Neutrophil (primary cell): Measurements from ENCODE around the gene DNAI1.
A peak's percentile ranks its signal among the peaks of the same experiment; 100 is the strongest.

ENCODE experiments used
- H3K27ac ChIP-seq: fragments of 200-600 bp; sonication (generic); 2 replicates; pipeline ENCODE4 v1.5.1; 2016; ENCODE audit warnings: mild to moderate bottlenecking, moderate library complexity
- H3K27me3 ChIP-seq: fragments of 200-600 bp; sonication (generic); 2 replicates; pipeline ENCODE4 v1.6.0; 2016; ENCODE audit warnings: mild to moderate bottlenecking
- H3K36me3 ChIP-seq: fragments of 200-600 bp; sonication (generic); 2 replicates; pipeline ENCODE4 v1.5.1; 2017
- H3K4me1 ChIP-seq, 2 experiments: fragments of 200-600 bp in 1 of 2; sonication (generic) in 1 of 2; 1 replicate in 1 of 2; 2 replicates in 1 of 2; pipeline versions ENCODE4 v1.5.1 to v1.6.1; 2013 to 2016; ENCODE audit warnings: low read depth in 1 of 2, low read length in 1 of 2, mild to moderate bottlenecking in 1 of 2, moderate library complexity in 1 of 2; ENCODE audit not compliant: control insufficient read depth in 1 of 2, insufficient read depth in 1 of 2
- H3K4me3 ChIP-seq, 2 experiments: fragments of 200-600 bp in 1 of 2; sonication (generic) in 1 of 2; 1 replicate in 1 of 2; 2 replicates in 1 of 2; pipeline ENCODE4 v1.5.1; 2013 to 2016; ENCODE audit warnings: low read depth in 1 of 2, low read length in 1 of 2, mild to moderate bottlenecking in 1 of 2, moderate library complexity in 1 of 2
- H3K9me3 ChIP-seq: fragments of 200-600 bp; sonication (generic); 2 replicates; pipeline ENCODE4 v1.5.1; 2016
- CTCF ChIP-seq: fragments of 200-600 bp; sonication (generic); IDR thresholded peaks from 2 replicates; pipeline ENCODE4 v1.5.1; 2016; ENCODE audit warnings: antibody characterized with exemption

DNAI1 gene

GRCh38 chr9:34558919-34559623 is 100.5 kb downstream of the DNAI1 start:
- Histone ChIP-seq H3K36me3 (no peaks in the 10 kb centered on the region), H3K27ac (no peak overlapping the region), H3K27me3 (peaks cover 66% of the 10 kb centered on the region), H3K4me3 (no peak overlapping the region), H3K4me1 (no peaks in the 10 kb centered on the region), H3K9me3 (no peaks in the 10 kb centered on the region)
- no peak for TF ChIP-seq CTCF

GRCh38 chr9:34559624-34560455 is 101.2 kb downstream of the DNAI1 start:
- Histone ChIP-seq H3K27ac (no peak overlapping the region), H3K4me3 (no peak overlapping the region), H3K27me3 (peaks cover 65% of the 10 kb centered on the region), H3K36me3 (no peaks in the 10 kb centered on the region), H3K4me1 (no peaks in the 10 kb centered on the region), H3K9me3 (no peaks in the 10 kb centered on the region)
- TF ChIP-seq CTCF = no peak

- Histone ChIP-seq H3K4me1 (no peaks in the 10 kb centered on the region), H3K27ac (no peak overlapping the region), H3K9me3 (no peaks in the 10 kb centered on the region), H3K27me3 (peaks cover 66% of the 10 kb centered on the region), H3K4me3 (no peak overlapping the region), H3K36me3 (no peaks in the 10 kb centered on the region)
- TF ChIP-seq CTCF = no peak
These were observed 102.1 kb downstream of the DNAI1 start for GRCh38 chr9:34560599-34561214.

- H3K27me3 ChIP-seq = peaks cover 81% of the 10 kb centered on the region
- no peaks in the 10 kb centered on the region for H3K9me3 ChIP-seq
- no peak overlapping the region for H3K4me3 ChIP-seq
- TF ChIP-seq CTCF = peak; percentile 35
- H3K36me3 ChIP-seq = no peaks in the 10 kb centered on the region
- H3K27ac ChIP-seq = no peak overlapping the region
- no peaks in the 10 kb centered on the region for H3K4me1 ChIP-seq
These were observed 103.6 kb downstream of the DNAI1 start for GRCh38 chr9:34562135-34562745.

GRCh38 chr9:34563262-34563661 is 104.7 kb downstream of the DNAI1 start:
- no peak for TF ChIP-seq CTCF
- Histone ChIP-seq H3K27me3 (peaks cover 82% of the 10 kb centered on the region), H3K36me3 (no peaks in the 10 kb centered on the region), H3K4me1 (no peaks in the 10 kb centered on the region), H3K9me3 (no peaks in the 10 kb centered on the region), H3K27ac (no peak overlapping the region), H3K4me3 (no peak overlapping the region)
